HepG2 (cell line): ENCODE results near the gene AFG1L. TPM values are rescaled to one million over a fixed set of nuclear protein-coding genes. Genes with fewer than 3 reads are reported as not detected.

ENCODE experiments used
- DNMT3B ChIP-seq: conservative IDR thresholded peaks from 2 replicates; pipeline ENCODE4 v1.6.1; 2016; ENCODE audit warnings: missing biosample characterization, control low read depth
- HIC2 ChIP-seq: sonication (generic); formaldehyde crosslinking; IDR thresholded peaks from 2 replicates; pipeline ENCODE4 v1.9.0; 2022; ENCODE audit warnings: low read depth, missing genetic modification reagents
- MIER2 ChIP-seq: IDR thresholded peaks from 2 replicates; pipeline ENCODE4 v1.6.1; 2016; ENCODE audit warnings: missing biosample characterization, missing genetic modification reagents
- MXD4 ChIP-seq: IDR thresholded peaks from 2 replicates; pipeline ENCODE4 v1.6.1; 2016; ENCODE audit warnings: mild to moderate bottlenecking, missing biosample characterization, missing genetic modification reagents
- NFE2 ChIP-seq: sonication (generic); formaldehyde crosslinking; IDR thresholded peaks from 2 replicates; pipeline ENCODE4 v1.4.0; 2020; ENCODE audit warnings: missing genetic modification reagents
- SPEN ChIP-seq: sonication (generic); formaldehyde crosslinking; IDR thresholded peaks from 2 replicates; pipeline ENCODE4 v1.5.1; 2020; ENCODE audit warnings: low read depth, mild to moderate bottlenecking, missing genetic modification reagents
- SRF ChIP-seq: IDR thresholded peaks from 2 replicates; pipeline ENCODE4 v1.6.1; 2011; ENCODE audit warnings: mild to moderate bottlenecking, low read depth, low read length, moderate library complexity
- TMF1 ChIP-seq: sonication (generic); formaldehyde crosslinking; IDR thresholded peaks from 2 replicates; pipeline ENCODE4 v1.8.1; 2022; ENCODE audit warnings: low read depth, missing genetic modification reagents
- ZBTB7A ChIP-seq: sonication (generic); formaldehyde crosslinking; IDR thresholded peaks from 2 replicates; pipeline ENCODE4 v1.8.0; 2022; ENCODE audit warnings: mild to moderate bottlenecking, missing genetic modification reagents
- ZNF235 ChIP-seq: sonication (generic); formaldehyde crosslinking; IDR thresholded peaks from 2 replicates; pipeline ENCODE4 v1.8.1; 2023; ENCODE audit warnings: mild to moderate bottlenecking, missing genetic modification reagents, borderline replicate concordance
- ZNF549 ChIP-seq: sonication (generic); formaldehyde crosslinking; IDR thresholded peaks from 2 replicates; pipeline ENCODE4 v1.5.0; 2020; ENCODE audit warnings: missing genetic modification reagents
- ZNF850 ChIP-seq: sonication (generic); formaldehyde crosslinking; conservative IDR thresholded peaks from 2 replicates; pipeline ENCODE4 v1.9.0; 2021; ENCODE audit warnings: mild to moderate bottlenecking, missing genetic modification reagents
- polyA plus RNA-seq, 8 experiments: library from polyadenylated mRNA; depleted of rRNA in 3 of 8; stranded (reverse) in 7 of 8; unstranded in 1 of 8; fragments of >200 nt; fragmentation: Illumina TruSeq in 4 of 8; extraction: Trizol in 4 of 8; gene quantifications; 2 replicates each; pipeline versions ENCODE4 v1.2.1 to v1.2.3, GENCODE V29; 2011 to 2016; ENCODE audit warnings: low read depth in 4 of 8, missing spikeins in 1 of 8, mixed read lengths in 1 of 8; ENCODE audit not compliant: insufficient read depth in 1 of 8
- total RNA-seq, 5 experiments: library from RNA; depleted of rRNA; stranded (reverse); fragments of >200 nt; fragmentation: Illumina TruSeq; extraction: Trizol; gene quantifications; 2 replicates each; pipeline ENCODE4 v1.2.3, GENCODE V29; 2016; ENCODE audit warnings: low read depth in 1 of 5
- TF ChIP-seq, protein P1 (sequence below): sonication (generic); formaldehyde crosslinking; IDR thresholded peaks from 2 replicates; pipeline ENCODE4 v1.4.0; 2020; ENCODE audit warnings: missing genetic modification reagents, mild to moderate bottlenecking, borderline replicate concordance
- TF ChIP-seq, protein P2 (sequence below): IDR thresholded peaks from 2 replicates; pipeline ENCODE4 v1.6.1; 2016; ENCODE audit warnings: missing genetic modification reagents, missing compliant biosample characterization
- TF ChIP-seq, protein P3 (sequence below): fragments of 450-650 bp; IDR thresholded peaks from 2 replicates; pipeline ENCODE4 v1.6.1; 2016
- TF ChIP-seq, protein P4 (sequence below): fragments of 450-650 bp; IDR thresholded peaks from 2 replicates; pipeline ENCODE4 v1.6.1; 2017; ENCODE audit warnings: mild to moderate bottlenecking
- TF ChIP-seq, protein P5 (sequence below): sonication (generic); formaldehyde crosslinking; IDR thresholded peaks from 2 replicates; pipeline ENCODE4 v1.4.0; 2020; ENCODE audit warnings: mild to moderate bottlenecking, missing genetic modification reagents
- TF ChIP-seq, protein P6 (sequence below): IDR thresholded peaks from 2 replicates; pipeline ENCODE4 v1.6.1; 2012; ENCODE audit warnings: inconsistent platforms

AFG1L gene
- total and polyA plus RNA-seq, 2 of the 13 experiments (the other 11 are each of a cell fraction or from before 2014, with no cell fraction given): 3.1 to 14.0 TPM

DNA sequence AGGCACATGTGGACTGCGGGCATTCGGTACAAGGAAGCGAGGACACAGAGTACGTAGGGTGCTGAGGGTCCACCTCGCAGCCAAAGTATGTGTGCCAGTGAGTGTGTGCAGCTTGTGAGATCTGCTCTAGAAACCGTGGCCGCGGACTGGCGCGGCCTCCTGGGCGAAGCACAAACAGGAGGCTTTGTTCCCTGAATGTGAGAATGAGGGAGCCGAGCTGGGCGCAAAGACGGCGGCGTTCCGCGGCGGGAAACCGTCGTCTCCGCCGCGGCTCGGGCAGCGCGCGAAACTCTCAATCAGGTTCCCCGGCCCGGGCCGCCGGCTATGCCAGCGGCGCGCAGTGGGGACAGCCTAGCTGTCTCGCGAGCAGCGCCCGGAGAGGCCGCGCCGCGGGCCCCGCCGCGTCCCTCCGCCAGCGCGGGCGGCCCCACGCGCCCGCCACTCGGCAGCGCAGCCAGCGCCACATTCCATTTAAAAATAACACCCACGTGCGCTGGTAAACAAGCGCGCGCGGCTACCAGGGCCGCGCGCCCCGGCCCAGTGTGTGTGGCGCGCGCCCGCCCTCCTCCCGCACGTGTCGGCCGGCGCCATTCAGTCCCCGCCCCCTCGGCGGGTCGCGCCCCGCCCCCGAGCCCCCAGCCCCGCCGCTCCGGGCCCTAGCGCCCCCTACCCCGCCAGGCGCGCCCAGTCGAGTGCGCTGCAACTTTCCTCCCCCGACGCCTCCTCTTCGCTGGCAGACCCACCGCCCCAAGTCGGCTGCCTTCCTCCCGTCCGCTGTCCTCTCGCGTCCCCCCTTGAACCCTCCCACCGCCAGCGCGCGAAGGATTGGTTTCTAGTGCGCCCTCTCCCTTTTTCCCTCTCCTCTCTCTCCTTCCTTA lies 262.9 kb downstream of the AFG1L start (continued):
- TF ChIP-seq, protein P1, sequence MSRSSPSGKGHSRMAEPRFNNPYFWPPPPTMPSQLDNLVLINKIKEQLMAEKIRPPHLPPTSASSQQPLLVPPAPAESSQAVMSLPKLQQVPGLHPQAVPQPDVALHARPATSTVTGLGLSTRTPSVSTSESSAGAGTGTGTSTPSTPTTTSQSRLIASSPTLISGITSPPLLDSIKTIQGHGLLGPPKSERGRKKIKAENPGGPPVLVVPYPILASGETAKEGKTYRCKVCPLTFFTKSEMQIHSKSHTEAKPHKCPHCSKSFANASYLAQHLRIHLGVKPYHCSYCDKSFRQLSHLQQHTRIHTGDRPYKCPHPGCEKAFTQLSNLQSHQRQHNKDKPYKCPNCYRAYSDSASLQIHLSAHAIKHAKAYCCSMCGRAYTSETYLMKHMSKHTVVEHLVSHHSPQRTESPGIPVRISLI: no peak
- TF ChIP-seq ZNF235 (CRISPR knock-in tag) (no peak), SPEN (CRISPR knock-in tag) (0 out of 2 replicates have a peak, but pooled peaks have one; percentile 20), MIER2 (CRISPR knock-in tag) (no peak), NFE2 (CRISPR knock-in tag) (no peak), DNMT3B (CRISPR knock-in tag) (no peak), SRF (no peak), TMF1 (no peak), ZBTB7A (CRISPR knock-in tag) (peak; percentile 18; the same call in 1 of the 2 replicates), ZNF549 (CRISPR knock-in tag) (no peak), ZNF850 (CRISPR knock-in tag) (no peak), HIC2 (no peak; the same call in 1 of the 2 replicates), MXD4 (no peak)
- TF ChIP-seq, protein P2, sequence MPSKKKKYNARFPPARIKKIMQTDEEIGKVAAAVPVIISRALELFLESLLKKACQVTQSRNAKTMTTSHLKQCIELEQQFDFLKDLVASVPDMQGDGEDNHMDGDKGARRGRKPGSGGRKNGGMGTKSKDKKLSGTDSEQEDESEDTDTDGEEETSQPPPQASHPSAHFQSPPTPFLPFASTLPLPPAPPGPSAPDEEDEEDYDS (CRISPR knock-in tag): no peak
- TF ChIP-seq, protein P3, sequence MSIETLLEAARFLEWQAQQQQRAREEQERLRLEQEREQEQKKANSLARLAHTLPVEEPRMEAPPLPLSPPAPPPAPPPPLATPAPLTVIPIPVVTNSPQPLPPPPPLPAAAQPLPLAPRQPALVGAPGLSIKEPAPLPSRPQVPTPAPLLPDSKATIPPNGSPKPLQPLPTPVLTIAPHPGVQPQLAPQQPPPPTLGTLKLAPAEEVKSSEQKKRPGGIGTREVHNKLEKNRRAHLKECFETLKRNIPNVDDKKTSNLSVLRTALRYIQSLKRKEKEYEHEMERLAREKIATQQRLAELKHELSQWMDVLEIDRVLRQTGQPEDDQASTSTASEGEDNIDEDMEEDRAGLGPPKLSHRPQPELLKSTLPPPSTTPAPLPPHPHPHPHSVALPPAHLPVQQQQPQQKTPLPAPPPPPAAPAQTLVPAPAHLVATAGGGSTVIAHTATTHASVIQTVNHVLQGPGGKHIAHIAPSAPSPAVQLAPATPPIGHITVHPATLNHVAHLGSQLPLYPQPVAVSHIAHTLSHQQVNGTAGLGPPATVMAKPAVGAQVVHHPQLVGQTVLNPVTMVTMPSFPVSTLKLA: peak; percentile 49
- TF ChIP-seq, protein P4, sequence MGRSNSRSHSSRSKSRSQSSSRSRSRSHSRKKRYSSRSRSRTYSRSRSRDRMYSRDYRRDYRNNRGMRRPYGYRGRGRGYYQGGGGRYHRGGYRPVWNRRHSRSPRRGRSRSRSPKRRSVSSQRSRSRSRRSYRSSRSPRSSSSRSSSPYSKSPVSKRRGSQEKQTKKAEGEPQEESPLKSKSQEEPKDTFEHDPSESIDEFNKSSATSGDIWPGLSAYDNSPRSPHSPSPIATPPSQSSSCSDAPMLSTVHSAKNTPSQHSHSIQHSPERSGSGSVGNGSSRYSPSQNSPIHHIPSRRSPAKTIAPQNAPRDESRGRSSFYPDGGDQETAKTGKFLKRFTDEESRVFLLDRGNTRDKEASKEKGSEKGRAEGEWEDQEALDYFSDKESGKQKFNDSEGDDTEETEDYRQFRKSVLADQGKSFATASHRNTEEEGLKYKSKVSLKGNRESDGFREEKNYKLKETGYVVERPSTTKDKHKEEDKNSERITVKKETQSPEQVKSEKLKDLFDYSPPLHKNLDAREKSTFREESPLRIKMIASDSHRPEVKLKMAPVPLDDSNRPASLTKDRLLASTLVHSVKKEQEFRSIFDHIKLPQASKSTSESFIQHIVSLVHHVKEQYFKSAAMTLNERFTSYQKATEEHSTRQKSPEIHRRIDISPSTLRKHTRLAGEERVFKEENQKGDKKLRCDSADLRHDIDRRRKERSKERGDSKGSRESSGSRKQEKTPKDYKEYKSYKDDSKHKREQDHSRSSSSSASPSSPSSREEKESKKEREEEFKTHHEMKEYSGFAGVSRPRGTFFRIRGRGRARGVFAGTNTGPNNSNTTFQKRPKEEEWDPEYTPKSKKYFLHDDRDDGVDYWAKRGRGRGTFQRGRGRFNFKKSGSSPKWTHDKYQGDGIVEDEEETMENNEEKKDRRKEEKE: no peak
- TF ChIP-seq, protein P5, sequence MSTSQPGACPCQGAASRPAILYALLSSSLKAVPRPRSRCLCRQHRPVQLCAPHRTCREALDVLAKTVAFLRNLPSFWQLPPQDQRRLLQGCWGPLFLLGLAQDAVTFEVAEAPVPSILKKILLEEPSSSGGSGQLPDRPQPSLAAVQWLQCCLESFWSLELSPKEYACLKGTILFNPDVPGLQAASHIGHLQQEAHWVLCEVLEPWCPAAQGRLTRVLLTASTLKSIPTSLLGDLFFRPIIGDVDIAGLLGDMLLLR: no peak
- TF ChIP-seq, protein P6, sequence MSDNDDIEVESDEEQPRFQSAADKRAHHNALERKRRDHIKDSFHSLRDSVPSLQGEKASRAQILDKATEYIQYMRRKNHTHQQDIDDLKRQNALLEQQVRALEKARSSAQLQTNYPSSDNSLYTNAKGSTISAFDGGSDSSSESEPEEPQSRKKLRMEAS: peak; percentile 74
